Measurements from ENCODE around the gene SMYD1.

SMYD1 gene

GRCh38 chr2:88055371-88056128 is 12.1 kb upstream of the SMYD1 start, which contains the start of gene KRCC1:
Gene KRCC1 (minus strand): TSS chr2:88055783. CDS start chr2:88028563, 27,220 bp downstream.
- H3K4me3 ChIP-seq (ENCODE audit: low read depth, low read length) = peak within 1 kb of the TSS; percentile 82

GRCh38 chr2:88057437-88057844 is 10.2 kb upstream of the SMYD1 start:
- H3K4me3 ChIP-seq (ENCODE audit: low read depth, low read length) = no peak overlapping the region

GRCh38 chr2:88058191-88058590 is 9.4 kb upstream of the SMYD1 start:
- no peak overlapping the region for H3K4me3 ChIP-seq (ENCODE audit: low read depth, low read length)

GRCh38 chr2:88059979-88060906 is 7.4 kb upstream of the SMYD1 start:
- H3K4me3 ChIP-seq (ENCODE audit: low read depth, low read length) = no peak overlapping the region

- H3K4me3 ChIP-seq (ENCODE audit: low read depth, low read length) = no peak overlapping the region
Observed at GRCh38 chr2:88060907-88061275, 6.7 kb upstream of the SMYD1 start.

- no peak overlapping the region for H3K4me3 ChIP-seq (ENCODE audit: low read depth, low read length)
Observed at GRCh38 chr2:88061295-88061694, 6.3 kb upstream of the SMYD1 start.

GRCh38 chr2:88066543-88066942 is 1.1 kb upstream of the SMYD1 start:
- no peak overlapping the region for H3K4me3 ChIP-seq (ENCODE audit: low read depth, low read length)

GRCh38 chr2:88067189-88067588 is 436 bp upstream of the SMYD1 start:
- no peak overlapping the region for H3K4me3 ChIP-seq (ENCODE audit: low read depth, low read length)

GRCh38 chr2:88068044-88068443 is 419 bp downstream of the SMYD1 start:
- no peak overlapping the region for H3K4me3 ChIP-seq (ENCODE audit: low read depth, low read length)

- no peak overlapping the region for H3K4me3 ChIP-seq (ENCODE audit: low read depth, low read length)
Observed at GRCh38 chr2:88069117-88069516, 1.5 kb downstream of the SMYD1 start.

- H3K4me3 ChIP-seq (ENCODE audit: low read depth, low read length) = no peak overlapping the region
Observed at GRCh38 chr2:88070055-88070454, 2.4 kb downstream of the SMYD1 start.

GRCh38 chr2:88071365-88071764 is 3.7 kb downstream of the SMYD1 start:
- no peak overlapping the region for H3K4me3 ChIP-seq (ENCODE audit: low read depth, low read length)

- H3K4me3 ChIP-seq (ENCODE audit: low read depth, low read length) = no peak overlapping the region
Observed at GRCh38 chr2:88074150-88074549, 6.5 kb downstream of the SMYD1 start.

GRCh38 chr2:88074854-88075292 is 7.2 kb downstream of the SMYD1 start:
- no peak overlapping the region for H3K4me3 ChIP-seq (ENCODE audit: low read depth, low read length)

GRCh38 chr2:88077080-88077479 is 9.5 kb downstream of the SMYD1 start:
- H3K4me3 ChIP-seq (ENCODE audit: low read depth, low read length) = no peak overlapping the region

GRCh38 chr2:88078643-88079172 is 11.1 kb downstream of the SMYD1 start:
- no peak overlapping the region for H3K4me3 ChIP-seq (ENCODE audit: low read depth, low read length)

- H3K4me3 ChIP-seq (ENCODE audit: low read depth, low read length) = no peak overlapping the region
Observed at GRCh38 chr2:88080545-88080944, 12.9 kb downstream of the SMYD1 start.

GRCh38 chr2:88081924-88082608 is 14.4 kb downstream of the SMYD1 start:
- no peak overlapping the region for H3K4me3 ChIP-seq (ENCODE audit: low read depth, low read length)

GRCh38 chr2:88082781-88083180 is 15.2 kb downstream of the SMYD1 start:
- H3K4me3 ChIP-seq (ENCODE audit: low read depth, low read length) = no peak overlapping the region

- no peak overlapping the region for H3K4me3 ChIP-seq (ENCODE audit: low read depth, low read length)
Observed at GRCh38 chr2:88085099-88085498, 17.5 kb downstream of the SMYD1 start.

- H3K4me3 ChIP-seq (ENCODE audit: low read depth, low read length) = no peak overlapping the region
Observed at GRCh38 chr2:88085602-88086001, 18.0 kb downstream of the SMYD1 start.

Data from iPS-11a (cell line).